ENCODE data around the gene B3GNT8.

GRCh38 chr19:41421973-41422372 lies 5.2 kb downstream of the B3GNT8 start:
- no peak for TF ChIP-seq CTCF (IDR thresholded peaks at IDR 0.05)
- TF ChIP-seq POLR2AphosphoS5 (IDR thresholded peaks at IDR 0.05), result no peak
- TF ChIP-seq EP300 (IDR thresholded peaks at IDR 0.05), result no peak
